Measurements from ENCODE around the gene KLF4. TPM values are rescaled to one million over a fixed set of nuclear protein-coding genes. Genes with fewer than 3 reads are reported as not detected.

KLF4 gene
- polyA plus RNA-seq, 1 of the 3 experiments (the other 2 are of a cell fraction): 7.2 TPM

- no peak for TF ChIP-seq FOXM1 (IDR thresholded peaks at IDR 0.05; ENCODE audit: low read depth)
- TF ChIP-seq CHD2 (IDR thresholded peaks at IDR 0.05; ENCODE audit: low read length, partially characterized antibody): no peak
- no peak for TF ChIP-seq FOSL2 (IDR thresholded peaks at IDR 0.05; ENCODE audit: borderline replicate concordance, low read depth)
Measured at GRCh38 chr9:107485458-107486043, 4.0 kb downstream of the KLF4 start (continued).

DNA sequence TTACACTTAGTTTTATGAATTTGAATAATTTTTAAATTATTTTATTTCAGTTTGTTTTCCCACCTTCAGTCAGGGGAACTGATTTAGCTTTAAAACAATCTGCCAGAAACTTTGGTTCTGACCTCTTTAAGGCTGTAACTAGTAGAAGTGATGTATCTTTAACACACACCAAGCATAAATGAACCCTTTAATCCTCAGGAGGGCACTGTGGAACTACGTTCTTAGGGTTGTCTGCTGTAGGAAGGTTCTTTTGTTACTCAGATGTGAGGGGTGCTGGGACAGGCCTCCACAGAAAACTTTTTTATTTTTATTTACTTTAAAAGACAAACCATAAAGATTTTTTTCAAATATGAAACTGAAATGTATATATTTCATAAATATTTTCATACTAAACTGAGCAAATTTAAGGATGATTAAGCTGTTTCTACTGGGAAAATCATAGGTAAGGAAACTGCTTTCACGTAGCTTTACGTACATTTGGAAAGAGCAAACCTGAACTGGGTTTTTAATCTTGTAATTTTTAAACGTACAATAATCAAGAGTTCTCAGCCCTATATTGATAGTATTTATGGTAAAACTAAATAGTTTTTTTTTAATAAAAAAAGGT lies 5.3 kb downstream of the KLF4 start:
- no peaks in the 10 kb centered on the region for H3K9me3 ChIP-seq
- H3K9ac ChIP-seq: no peak overlapping the region
- POLR2A ChIA-PET: no interaction called here
- WGBS (ENCODE audit: low lambda C conversion rate): 48% methylated on average over 4 of the region's 4 CpGs
- DNase-seq: peak; percentile 52
- H4K20me1 ChIP-seq (ENCODE audit: insufficient read depth): 0 out of 2 replicates have a peak, but pooled peaks cover 4% of the 10 kb centered on the region
- H3K27me3 ChIP-seq (ENCODE audit: insufficient read depth): peaks cover 32% of the 10 kb centered on the region
- CTCF ChIA-PET: interaction anchor here (0.7 to 1.7 kb wide), 10 partner anchors 8 to 1278 kb away, joined by 3 to 13 read pairs (median 4); no protein-coding TSS in a partner anchor
- H2AFZ ChIP-seq (ENCODE audit: low read depth): no peak overlapping the region
- no peaks in the 10 kb centered on the region for H3K9me2 ChIP-seq
- peaks cover 17% of the 10 kb centered on the region for H3F3A ChIP-seq (replicated peaks; ENCODE audit: insufficient read depth)
- H3K4me1 ChIP-seq (ENCODE audit: control insufficient read depth in 1 of 2, insufficient read depth in 2 of 2, low read depth in 1 of 2, low read length in 1 of 2): peaks cover 0 to 5% of the 10 kb centered on the region in 2 experiments; a peak in 1 of 4 replicates
- H3K27ac ChIP-seq (ENCODE audit: low read depth in 2 of 2, low read length in 1 of 2): no peak overlapping the region
- H3K4me2 ChIP-seq: no peak overlapping the region
- H3K36me3 ChIP-seq (replicated peaks in 1 of 2; ENCODE audit: control insufficient read depth in 1 of 2, insufficient read depth in 2 of 2, low read length in 1 of 2): no peaks in the 10 kb centered on the region
- H3K79me2 ChIP-seq (ENCODE audit: insufficient read depth): no peaks in the 10 kb centered on the region
- TF ChIP-seq, protein P1, sequence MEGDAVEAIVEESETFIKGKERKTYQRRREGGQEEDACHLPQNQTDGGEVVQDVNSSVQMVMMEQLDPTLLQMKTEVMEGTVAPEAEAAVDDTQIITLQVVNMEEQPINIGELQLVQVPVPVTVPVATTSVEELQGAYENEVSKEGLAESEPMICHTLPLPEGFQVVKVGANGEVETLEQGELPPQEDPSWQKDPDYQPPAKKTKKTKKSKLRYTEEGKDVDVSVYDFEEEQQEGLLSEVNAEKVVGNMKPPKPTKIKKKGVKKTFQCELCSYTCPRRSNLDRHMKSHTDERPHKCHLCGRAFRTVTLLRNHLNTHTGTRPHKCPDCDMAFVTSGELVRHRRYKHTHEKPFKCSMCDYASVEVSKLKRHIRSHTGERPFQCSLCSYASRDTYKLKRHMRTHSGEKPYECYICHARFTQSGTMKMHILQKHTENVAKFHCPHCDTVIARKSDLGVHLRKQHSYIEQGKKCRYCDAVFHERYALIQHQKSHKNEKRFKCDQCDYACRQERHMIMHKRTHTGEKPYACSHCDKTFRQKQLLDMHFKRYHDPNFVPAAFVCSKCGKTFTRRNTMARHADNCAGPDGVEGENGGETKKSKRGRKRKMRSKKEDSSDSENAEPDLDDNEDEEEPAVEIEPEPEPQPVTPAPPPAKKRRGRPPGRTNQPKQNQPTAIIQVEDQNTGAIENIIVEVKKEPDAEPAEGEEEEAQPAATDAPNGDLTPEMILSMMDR (IDR thresholded peaks at IDR 0.05): peak; percentile 78
- TF ChIP-seq EP300 (IDR thresholded peaks at IDR 0.05; ENCODE audit: borderline replicate concordance in 1 of 2, low read depth in 1 of 2, low read length in 1 of 2) (no peak), RAD21 (IDR thresholded peaks at IDR 0.05; ENCODE audit: low read length) (peak; percentile 77), SMC3 (IDR thresholded peaks at IDR 0.05; ENCODE audit: low read depth, low read length) (peak; percentile 67)
- H3K4me3 ChIP-seq (ENCODE audit: low read depth in 2 of 2, low read length in 1 of 2): no peak overlapping the region; a peak in 1 of 4 replicates

DNA sequence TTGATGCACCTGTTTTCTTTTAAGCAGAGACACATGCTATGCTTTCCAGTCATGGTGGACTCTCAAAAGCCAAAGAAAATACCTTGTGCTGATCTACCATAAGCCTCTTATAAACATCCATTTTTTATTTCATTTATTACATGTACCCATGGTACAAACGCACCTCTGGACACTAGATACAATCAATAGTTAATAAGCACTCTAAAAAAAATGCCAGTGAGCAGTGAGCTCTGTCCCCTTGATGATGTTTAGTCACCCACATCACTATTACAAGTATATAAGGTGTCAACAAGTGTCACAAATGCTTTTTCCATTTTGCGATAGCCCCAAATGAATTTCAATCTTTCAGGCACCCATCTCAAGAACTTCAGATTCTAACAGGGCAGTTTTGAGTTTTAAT lies 5.9 kb downstream of the KLF4 start:
- WGBS (ENCODE audit: low lambda C conversion rate): 10% methylated on average over 2 of the region's 2 CpGs
- H3F3A ChIP-seq (replicated peaks; ENCODE audit: insufficient read depth): peaks cover 17% of the 10 kb centered on the region
- ChIA-PET POLR2A (no interaction called here), CTCF (interaction anchor here (0.9 to 1.7 kb wide), 8 partner anchors 8 to 1279 kb away, joined by 3 to 13 read pairs (median 4); no protein-coding TSS in a partner anchor)
- H3K27ac ChIP-seq (ENCODE audit: low read depth in 2 of 2, low read length in 1 of 2): no peak overlapping the region
- 0 out of 2 replicates have a peak, but pooled peaks cover 4% of the 10 kb centered on the region for H4K20me1 ChIP-seq (ENCODE audit: insufficient read depth)
- no peak overlapping the region for H3K4me3 ChIP-seq (ENCODE audit: low read depth in 2 of 2, low read length in 1 of 2)
- no peaks in the 10 kb centered on the region for H3K9me2 ChIP-seq
- no peak overlapping the region for H2AFZ ChIP-seq (ENCODE audit: low read depth)
- H3K9me3 ChIP-seq: no peaks in the 10 kb centered on the region
- H3K4me1 ChIP-seq (ENCODE audit: control insufficient read depth in 1 of 2, insufficient read depth in 2 of 2, low read depth in 1 of 2, low read length in 1 of 2): peaks cover 0 to 5% of the 10 kb centered on the region in 2 experiments; a peak in 1 of 4 replicates
- DNase-seq: no peak
- no peaks in the 10 kb centered on the region for H3K36me3 ChIP-seq (replicated peaks in 1 of 2; ENCODE audit: control insufficient read depth in 1 of 2, insufficient read depth in 2 of 2, low read length in 1 of 2)
- H3K27me3 ChIP-seq (ENCODE audit: insufficient read depth): peaks cover 26% of the 10 kb centered on the region
- H3K4me2 ChIP-seq: no peak overlapping the region
- H3K9ac ChIP-seq: no peak overlapping the region
- TF ChIP-seq JUND (IDR thresholded peaks at IDR 0.05) (no peak), TEAD4 (IDR thresholded peaks at IDR 0.05; ENCODE audit: borderline replicate concordance, insufficient read depth) (no peak), FOXJ3 (CRISPR knock-in tag; IDR thresholded peaks at IDR 0.05) (no peak), EP300 (IDR thresholded peaks at IDR 0.05; ENCODE audit: borderline replicate concordance in 1 of 2, low read depth in 1 of 2, low read length in 1 of 2) (no peak), GABPA (IDR thresholded peaks at IDR 0.05; ENCODE audit: low read depth) (no peak)
- H3K79me2 ChIP-seq (ENCODE audit: insufficient read depth): no peaks in the 10 kb centered on the region
